Measurements from ENCODE around the gene CCL14.

DNA sequence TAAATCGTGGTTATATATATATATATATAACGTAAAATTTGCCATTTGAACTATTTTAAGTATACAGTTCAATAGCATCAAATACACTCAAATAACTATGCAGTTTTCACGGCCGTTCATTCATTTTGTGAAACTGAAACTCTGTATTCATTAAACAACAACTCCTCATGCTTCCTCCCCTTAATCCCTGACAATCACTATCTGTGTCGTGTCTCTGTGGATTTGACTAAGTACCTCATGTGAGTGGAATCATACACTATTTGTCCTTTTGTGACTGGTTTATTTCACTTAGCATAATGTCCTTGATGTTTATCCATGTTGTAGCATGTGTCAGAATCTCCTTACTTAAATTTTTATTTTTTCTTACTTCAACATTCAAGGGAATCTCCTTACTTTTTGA is 28.4 kb upstream of the CCL14 start:
- TF ChIP-seq, protein P1, sequence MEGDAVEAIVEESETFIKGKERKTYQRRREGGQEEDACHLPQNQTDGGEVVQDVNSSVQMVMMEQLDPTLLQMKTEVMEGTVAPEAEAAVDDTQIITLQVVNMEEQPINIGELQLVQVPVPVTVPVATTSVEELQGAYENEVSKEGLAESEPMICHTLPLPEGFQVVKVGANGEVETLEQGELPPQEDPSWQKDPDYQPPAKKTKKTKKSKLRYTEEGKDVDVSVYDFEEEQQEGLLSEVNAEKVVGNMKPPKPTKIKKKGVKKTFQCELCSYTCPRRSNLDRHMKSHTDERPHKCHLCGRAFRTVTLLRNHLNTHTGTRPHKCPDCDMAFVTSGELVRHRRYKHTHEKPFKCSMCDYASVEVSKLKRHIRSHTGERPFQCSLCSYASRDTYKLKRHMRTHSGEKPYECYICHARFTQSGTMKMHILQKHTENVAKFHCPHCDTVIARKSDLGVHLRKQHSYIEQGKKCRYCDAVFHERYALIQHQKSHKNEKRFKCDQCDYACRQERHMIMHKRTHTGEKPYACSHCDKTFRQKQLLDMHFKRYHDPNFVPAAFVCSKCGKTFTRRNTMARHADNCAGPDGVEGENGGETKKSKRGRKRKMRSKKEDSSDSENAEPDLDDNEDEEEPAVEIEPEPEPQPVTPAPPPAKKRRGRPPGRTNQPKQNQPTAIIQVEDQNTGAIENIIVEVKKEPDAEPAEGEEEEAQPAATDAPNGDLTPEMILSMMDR (conservative IDR thresholded peaks at IDR 0.05 in 1 of 2, IDR thresholded peaks at IDR 0.05 in 1 of 2; ENCODE audit: low read depth in 1 of 2, low read length in 2 of 2), result no peak
- no peak for TF ChIP-seq EZH2 (IDR thresholded peaks at IDR 0.05; ENCODE audit: low read length, missing control alignments)

Data from fibroblast of lung (primary cell).